ENCODE results near the gene FHIT.

Gene FHIT

GRCh38 chr3:60188803-60189202 lies 1062.4 kb downstream of the FHIT start:
- no peak for DNase-seq

GRCh38 chr3:60187343-60187742 lies 1063.9 kb downstream of the FHIT start:
- DNase-seq, result no peak

- no peak for DNase-seq
Observed at GRCh38 chr3:60186359-60186758, 1064.9 kb downstream of the FHIT start.

- DNase-seq, result no peak
Observed at GRCh38 chr3:60185161-60185560, 1066.1 kb downstream of the FHIT start.

- DNase-seq, result no peak
Observed at GRCh38 chr3:60182697-60183096, 1068.6 kb downstream of the FHIT start.

GRCh38 chr3:60178931-60179653 lies 1072.2 kb downstream of the FHIT start:
- DNase-seq, result no peak

- DNase-seq, result no peak
Observed at GRCh38 chr3:60177726-60178125, 1073.5 kb downstream of the FHIT start.

GRCh38 chr3:60176614-60177013 lies 1074.6 kb downstream of the FHIT start:
- no peak for DNase-seq

GRCh38 chr3:60175680-60176079 lies 1075.6 kb downstream of the FHIT start:
- DNase-seq, result no peak

- DNase-seq, result no peak
Observed at GRCh38 chr3:60169755-60170154, 1081.5 kb downstream of the FHIT start.

GRCh38 chr3:60167186-60167585 lies 1084.1 kb downstream of the FHIT start:
- no peak for DNase-seq

GRCh38 chr3:60160822-60161748 lies 1090.2 kb downstream of the FHIT start:
- no peak for DNase-seq

- no peak for DNase-seq
Observed at GRCh38 chr3:60160111-60160821, 1091.0 kb downstream of the FHIT start.

- no peak for DNase-seq
Observed at GRCh38 chr3:60158035-60158434, 1093.2 kb downstream of the FHIT start.

GRCh38 chr3:60154011-60154410 lies 1097.2 kb downstream of the FHIT start:
- DNase-seq, result no peak

- DNase-seq, result no peak
Observed at GRCh38 chr3:60153221-60153999, 1097.8 kb downstream of the FHIT start.

GRCh38 chr3:60149501-60149900 lies 1101.8 kb downstream of the FHIT start:
- no peak for DNase-seq

GRCh38 chr3:60147249-60147950 lies 1103.9 kb downstream of the FHIT start:
- DNase-seq, result no peak

GRCh38 chr3:60146121-60146520 lies 1105.1 kb downstream of the FHIT start:
- DNase-seq, result no peak

- DNase-seq, result no peak
Observed at GRCh38 chr3:60144071-60144470, 1107.2 kb downstream of the FHIT start.

- no peak for DNase-seq
Observed at GRCh38 chr3:60142009-60142408, 1109.2 kb downstream of the FHIT start.

- no peak for DNase-seq
Observed at GRCh38 chr3:60140160-60140559, 1111.1 kb downstream of the FHIT start.
